WTC11 (cell line): ENCODE results near the gene ARHGEF28. TPM values are rescaled to one million over a fixed set of nuclear protein-coding genes. Genes with fewer than 3 reads are reported as not detected.

ENCODE experiments used
- ATAC-seq: fragments of 200-7000 bp; cut with Tn5 transposase; 2 replicates; pipeline ENCODE4 v1.10.0; 2021; ENCODE audit warnings: mild to moderate bottlenecking, moderate library complexity
- CTCF ChIA-PET: fragments of 300-600 bp; sonication (Branson Sonifier 250); formaldehyde crosslinking; loops from one replicate; lab custom pipeline; 2021; ENCODE audit warnings: antibody characterized with exemption; lab: Charles Lee
- POLR2A ChIA-PET: fragments of 350-600 bp; sonication (Branson Sonifier 250); formaldehyde crosslinking; loops from one replicate; lab custom pipeline; 2021; ENCODE audit warnings: antibody characterized with exemption; lab: Charles Lee
- DNase-seq: peaks from one replicate; pipeline ENCODE4 v3.0.0; 2021; ENCODE audit warnings: low spot score
- H3K27ac Mint-ChIP-seq: 2 replicates; pipeline ENCODE4 v1.8.0; 2021; ENCODE audit warnings: mixed read lengths
- H3K27me3 Mint-ChIP-seq: 2 replicates; pipeline ENCODE4 v1.8.0; 2021; ENCODE audit warnings: low read depth, mild to moderate bottlenecking, moderate library complexity, mixed read lengths
- H3K36me3 Mint-ChIP-seq: 2 replicates; pipeline ENCODE4 v1.8.0; 2021; ENCODE audit warnings: mixed read lengths
- H3K4me1 Mint-ChIP-seq: 2 replicates; pipeline ENCODE4 v1.8.0; 2022; ENCODE audit warnings: mixed read lengths
- H3K4me3 Mint-ChIP-seq: 2 replicates; pipeline ENCODE4 v1.8.0; 2021; ENCODE audit warnings: mild to moderate bottlenecking, moderate library complexity, mixed read lengths
- H3K9me3 Mint-ChIP-seq: 2 replicates; pipeline ENCODE4 v1.8.0; 2021; ENCODE audit warnings: mixed read lengths
- CREB1 ChIP-seq: sonication (generic); formaldehyde crosslinking; IDR thresholded peaks from 2 replicates; pipeline ENCODE4 v1.8.0; 2023; ENCODE audit warnings: mild to moderate bottlenecking, missing genetic modification reagents
- FOXK1 ChIP-seq: sonication (generic); formaldehyde crosslinking; IDR thresholded peaks from 2 replicates; pipeline ENCODE4 v1.8.0; 2022; ENCODE audit warnings: mild to moderate bottlenecking, moderate library complexity, missing genetic modification reagents
- HMGA2 ChIP-seq: fragments of 250-450 bp; sonication (Bioruptor Pico); IDR thresholded peaks from 2 replicates; pipeline ENCODE4 v1.4.0; 2021; ENCODE audit warnings: mild to moderate bottlenecking, moderate library complexity
- IRF2 ChIP-seq: sonication (generic); formaldehyde crosslinking; IDR thresholded peaks from 2 replicates; pipeline ENCODE4 v1.8.0; 2022; ENCODE audit warnings: low read depth, missing genetic modification reagents, borderline replicate concordance
- JAZF1 ChIP-seq: fragments of 250-450 bp; sonication (Bioruptor Pico); IDR thresholded peaks from 2 replicates; pipeline ENCODE4 v1.9.0; 2021; ENCODE audit warnings: moderate library complexity, mild to moderate bottlenecking, inconsistent platforms
- NFATC4 ChIP-seq: fragments of 250-450 bp; sonication (Bioruptor Pico); IDR thresholded peaks from 2 replicates; pipeline ENCODE4 v1.9.0; 2021; ENCODE audit warnings: mild to moderate bottlenecking
- NFE2L1 ChIP-seq: sonication (generic); formaldehyde crosslinking; IDR thresholded peaks from 2 replicates; pipeline ENCODE4 v1.8.1; 2023; ENCODE audit warnings: missing genetic modification reagents
- NR1H2 ChIP-seq: sonication (generic); formaldehyde crosslinking; IDR thresholded peaks from 2 replicates; pipeline ENCODE4 v1.9.0; 2021; ENCODE audit warnings: mild to moderate bottlenecking, moderate library complexity, missing genetic modification reagents
- NR3C1 ChIP-seq: sonication (generic); formaldehyde crosslinking; conservative IDR thresholded peaks from 2 replicates; pipeline ENCODE4 v1.8.1; 2023; ENCODE audit warnings: low read depth, mild to moderate bottlenecking, missing genetic modification reagents
- OVOL2 ChIP-seq: fragments of 250-450 bp; sonication (Bioruptor Pico); IDR thresholded peaks from 2 replicates; pipeline ENCODE4 v1.9.0; 2021; ENCODE audit warnings: mild to moderate bottlenecking, borderline replicate concordance
- RELA ChIP-seq: sonication (generic); formaldehyde crosslinking; IDR thresholded peaks from 2 replicates; pipeline ENCODE4 v1.8.1; 2022; ENCODE audit warnings: missing genetic modification reagents, mild to moderate bottlenecking, borderline replicate concordance
- TP53 ChIP-seq: sonication (generic); formaldehyde crosslinking; IDR thresholded peaks from 2 replicates; pipeline ENCODE4 v1.8.1; 2023; ENCODE audit warnings: mild to moderate bottlenecking, missing genetic modification reagents
- ZNF121 ChIP-seq: sonication (generic); formaldehyde crosslinking; IDR thresholded peaks from 2 replicates; pipeline ENCODE4 v1.8.0; 2023; ENCODE audit warnings: missing genetic modification reagents
- ZNF232 ChIP-seq: sonication (generic); formaldehyde crosslinking; IDR thresholded peaks from 2 replicates; pipeline ENCODE4 v1.8.0; 2022; ENCODE audit warnings: mild to moderate bottlenecking, missing genetic modification reagents
- total RNA-seq: library from RNA; stranded (reverse); gene quantifications from 3 replicates; pipeline ENCODE4 v1.2.3, GENCODE V29; 2021
- TF ChIP-seq, protein P1 (sequence below): sonication (generic); formaldehyde crosslinking; conservative IDR thresholded peaks from 2 replicates; pipeline ENCODE4 v1.8.1; 2023; ENCODE audit warnings: mild to moderate bottlenecking, low read depth, missing genetic modification reagents, moderate library complexity
- TF ChIP-seq, protein P2 (sequence below): fragments of 250-450 bp; sonication (Bioruptor Pico); IDR thresholded peaks from 2 replicates; pipeline ENCODE4 v1.9.0; 2021; ENCODE audit warnings: mild to moderate bottlenecking
- TF ChIP-seq, protein P3 (sequence below): sonication (generic); formaldehyde crosslinking; IDR thresholded peaks from 2 replicates; pipeline ENCODE4 v1.8.1; 2022; ENCODE audit warnings: low read depth, mild to moderate bottlenecking, moderate library complexity, missing genetic modification reagents, borderline replicate concordance
- TF ChIP-seq, protein P4 (sequence below): sonication (generic); formaldehyde crosslinking; IDR thresholded peaks from 2 replicates; pipeline ENCODE4 v1.8.1; 2023; ENCODE audit warnings: mild to moderate bottlenecking, missing genetic modification reagents
- TF ChIP-seq, protein P5 (sequence below): sonication (generic); formaldehyde crosslinking; conservative IDR thresholded peaks from 2 replicates; pipeline ENCODE4 v1.8.1; 2022; ENCODE audit warnings: mild to moderate bottlenecking, missing genetic modification reagents
- TF ChIP-seq, protein P6 (sequence below): sonication (generic); formaldehyde crosslinking; IDR thresholded peaks from 2 replicates; pipeline ENCODE4 v1.8.1; 2023; ENCODE audit warnings: mild to moderate bottlenecking, moderate library complexity, missing genetic modification reagents

ARHGEF28 gene
- total RNA-seq, 1 experiment from 2014 or later = 0.96 TPM

DNA sequence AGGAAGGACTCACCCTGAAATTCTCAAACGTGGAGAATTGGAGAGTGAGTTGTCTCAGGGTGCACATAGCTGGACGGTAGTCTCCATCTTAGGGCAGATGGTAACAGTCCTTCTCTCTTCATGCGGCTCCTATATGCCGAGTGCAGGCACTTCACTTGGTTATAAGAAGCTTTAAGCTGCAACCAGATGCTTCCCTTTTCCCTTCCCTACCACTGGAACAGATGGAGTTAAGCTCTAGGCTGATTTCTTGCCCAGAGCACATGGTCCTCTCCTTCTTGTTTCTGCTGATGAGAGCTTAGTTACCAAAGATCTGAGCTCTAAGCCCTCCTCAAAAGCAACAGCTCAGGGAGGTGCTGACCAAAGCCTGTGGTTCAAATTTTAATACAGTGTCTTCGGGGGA lies 355.7 kb downstream of the ARHGEF28 start:
- ATAC-seq = no peak
- Mint-ChIP-seq H3K36me3 (no peaks in the 10 kb centered on the region), H3K4me1 (no peaks in the 10 kb centered on the region), H3K4me3 (no peak overlapping the region), H3K27ac (no peak overlapping the region), H3K9me3 (peaks cover 10% of the 10 kb centered on the region), H3K27me3 (no peaks in the 10 kb centered on the region; the same call in 1 of the 2 replicates)
- no peak for TF ChIP-seq NFE2L1 (CRISPR knock-in tag)
- TF ChIP-seq, protein P1, sequence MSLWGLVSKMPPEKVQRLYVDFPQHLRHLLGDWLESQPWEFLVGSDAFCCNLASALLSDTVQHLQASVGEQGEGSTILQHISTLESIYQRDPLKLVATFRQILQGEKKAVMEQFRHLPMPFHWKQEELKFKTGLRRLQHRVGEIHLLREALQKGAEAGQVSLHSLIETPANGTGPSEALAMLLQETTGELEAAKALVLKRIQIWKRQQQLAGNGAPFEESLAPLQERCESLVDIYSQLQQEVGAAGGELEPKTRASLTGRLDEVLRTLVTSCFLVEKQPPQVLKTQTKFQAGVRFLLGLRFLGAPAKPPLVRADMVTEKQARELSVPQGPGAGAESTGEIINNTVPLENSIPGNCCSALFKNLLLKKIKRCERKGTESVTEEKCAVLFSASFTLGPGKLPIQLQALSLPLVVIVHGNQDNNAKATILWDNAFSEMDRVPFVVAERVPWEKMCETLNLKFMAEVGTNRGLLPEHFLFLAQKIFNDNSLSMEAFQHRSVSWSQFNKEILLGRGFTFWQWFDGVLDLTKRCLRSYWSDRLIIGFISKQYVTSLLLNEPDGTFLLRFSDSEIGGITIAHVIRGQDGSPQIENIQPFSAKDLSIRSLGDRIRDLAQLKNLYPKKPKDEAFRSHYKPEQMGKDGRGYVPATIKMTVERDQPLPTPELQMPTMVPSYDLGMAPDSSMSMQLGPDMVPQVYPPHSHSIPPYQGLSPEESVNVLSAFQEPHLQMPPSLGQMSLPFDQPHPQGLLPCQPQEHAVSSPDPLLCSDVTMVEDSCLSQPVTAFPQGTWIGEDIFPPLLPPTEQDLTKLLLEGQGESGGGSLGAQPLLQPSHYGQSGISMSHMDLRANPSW = no peak
- TF ChIP-seq RELA (CRISPR knock-in tag) = no peak
- TF ChIP-seq ZNF121 (CRISPR knock-in tag) = no peak
- no peak for TF ChIP-seq JAZF1 (CRISPR knock-in tag)
- no peak for TF ChIP-seq NR3C1
- TF ChIP-seq NFATC4 (CRISPR knock-in tag) = no peak
- no peak for TF ChIP-seq OVOL2 (CRISPR knock-in tag)
- TF ChIP-seq, protein P2, sequence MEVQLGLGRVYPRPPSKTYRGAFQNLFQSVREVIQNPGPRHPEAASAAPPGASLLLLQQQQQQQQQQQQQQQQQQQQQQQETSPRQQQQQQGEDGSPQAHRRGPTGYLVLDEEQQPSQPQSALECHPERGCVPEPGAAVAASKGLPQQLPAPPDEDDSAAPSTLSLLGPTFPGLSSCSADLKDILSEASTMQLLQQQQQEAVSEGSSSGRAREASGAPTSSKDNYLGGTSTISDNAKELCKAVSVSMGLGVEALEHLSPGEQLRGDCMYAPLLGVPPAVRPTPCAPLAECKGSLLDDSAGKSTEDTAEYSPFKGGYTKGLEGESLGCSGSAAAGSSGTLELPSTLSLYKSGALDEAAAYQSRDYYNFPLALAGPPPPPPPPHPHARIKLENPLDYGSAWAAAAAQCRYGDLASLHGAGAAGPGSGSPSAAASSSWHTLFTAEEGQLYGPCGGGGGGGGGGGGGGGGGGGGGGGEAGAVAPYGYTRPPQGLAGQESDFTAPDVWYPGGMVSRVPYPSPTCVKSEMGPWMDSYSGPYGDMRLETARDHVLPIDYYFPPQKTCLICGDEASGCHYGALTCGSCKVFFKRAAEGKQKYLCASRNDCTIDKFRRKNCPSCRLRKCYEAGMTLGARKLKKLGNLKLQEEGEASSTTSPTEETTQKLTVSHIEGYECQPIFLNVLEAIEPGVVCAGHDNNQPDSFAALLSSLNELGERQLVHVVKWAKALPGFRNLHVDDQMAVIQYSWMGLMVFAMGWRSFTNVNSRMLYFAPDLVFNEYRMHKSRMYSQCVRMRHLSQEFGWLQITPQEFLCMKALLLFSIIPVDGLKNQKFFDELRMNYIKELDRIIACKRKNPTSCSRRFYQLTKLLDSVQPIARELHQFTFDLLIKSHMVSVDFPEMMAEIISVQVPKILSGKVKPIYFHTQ = no peak
- no peak for TF ChIP-seq CREB1 (CRISPR knock-in tag)
- TF ChIP-seq ZNF232 (CRISPR knock-in tag) = no peak
- no peak for TF ChIP-seq FOXK1
- TF ChIP-seq TP53 (CRISPR knock-in tag) = no peak
- TF ChIP-seq, protein P3, sequence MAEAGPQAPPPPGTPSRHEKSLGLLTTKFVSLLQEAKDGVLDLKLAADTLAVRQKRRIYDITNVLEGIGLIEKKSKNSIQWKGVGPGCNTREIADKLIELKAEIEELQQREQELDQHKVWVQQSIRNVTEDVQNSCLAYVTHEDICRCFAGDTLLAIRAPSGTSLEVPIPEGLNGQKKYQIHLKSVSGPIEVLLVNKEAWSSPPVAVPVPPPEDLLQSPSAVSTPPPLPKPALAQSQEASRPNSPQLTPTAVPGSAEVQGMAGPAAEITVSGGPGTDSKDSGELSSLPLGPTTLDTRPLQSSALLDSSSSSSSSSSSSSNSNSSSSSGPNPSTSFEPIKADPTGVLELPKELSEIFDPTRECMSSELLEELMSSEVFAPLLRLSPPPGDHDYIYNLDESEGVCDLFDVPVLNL (CRISPR knock-in tag) = no peak
- TF ChIP-seq, protein P4, sequence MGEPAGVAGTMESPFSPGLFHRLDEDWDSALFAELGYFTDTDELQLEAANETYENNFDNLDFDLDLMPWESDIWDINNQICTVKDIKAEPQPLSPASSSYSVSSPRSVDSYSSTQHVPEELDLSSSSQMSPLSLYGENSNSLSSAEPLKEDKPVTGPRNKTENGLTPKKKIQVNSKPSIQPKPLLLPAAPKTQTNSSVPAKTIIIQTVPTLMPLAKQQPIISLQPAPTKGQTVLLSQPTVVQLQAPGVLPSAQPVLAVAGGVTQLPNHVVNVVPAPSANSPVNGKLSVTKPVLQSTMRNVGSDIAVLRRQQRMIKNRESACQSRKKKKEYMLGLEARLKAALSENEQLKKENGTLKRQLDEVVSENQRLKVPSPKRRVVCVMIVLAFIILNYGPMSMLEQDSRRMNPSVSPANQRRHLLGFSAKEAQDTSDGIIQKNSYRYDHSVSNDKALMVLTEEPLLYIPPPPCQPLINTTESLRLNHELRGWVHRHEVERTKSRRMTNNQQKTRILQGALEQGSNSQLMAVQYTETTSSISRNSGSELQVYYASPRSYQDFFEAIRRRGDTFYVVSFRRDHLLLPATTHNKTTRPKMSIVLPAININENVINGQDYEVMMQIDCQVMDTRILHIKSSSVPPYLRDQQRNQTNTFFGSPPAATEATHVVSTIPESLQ = no peak
- TF ChIP-seq HMGA2 (CRISPR knock-in tag) = no peak
- no peak for TF ChIP-seq IRF2 (CRISPR knock-in tag)
- TF ChIP-seq, protein P5, sequence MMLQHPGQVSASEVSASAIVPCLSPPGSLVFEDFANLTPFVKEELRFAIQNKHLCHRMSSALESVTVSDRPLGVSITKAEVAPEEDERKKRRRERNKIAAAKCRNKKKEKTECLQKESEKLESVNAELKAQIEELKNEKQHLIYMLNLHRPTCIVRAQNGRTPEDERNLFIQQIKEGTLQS (CRISPR knock-in tag) = no peak
- TF ChIP-seq NR1H2 (CRISPR knock-in tag) = no peak
- TF ChIP-seq, protein P6, sequence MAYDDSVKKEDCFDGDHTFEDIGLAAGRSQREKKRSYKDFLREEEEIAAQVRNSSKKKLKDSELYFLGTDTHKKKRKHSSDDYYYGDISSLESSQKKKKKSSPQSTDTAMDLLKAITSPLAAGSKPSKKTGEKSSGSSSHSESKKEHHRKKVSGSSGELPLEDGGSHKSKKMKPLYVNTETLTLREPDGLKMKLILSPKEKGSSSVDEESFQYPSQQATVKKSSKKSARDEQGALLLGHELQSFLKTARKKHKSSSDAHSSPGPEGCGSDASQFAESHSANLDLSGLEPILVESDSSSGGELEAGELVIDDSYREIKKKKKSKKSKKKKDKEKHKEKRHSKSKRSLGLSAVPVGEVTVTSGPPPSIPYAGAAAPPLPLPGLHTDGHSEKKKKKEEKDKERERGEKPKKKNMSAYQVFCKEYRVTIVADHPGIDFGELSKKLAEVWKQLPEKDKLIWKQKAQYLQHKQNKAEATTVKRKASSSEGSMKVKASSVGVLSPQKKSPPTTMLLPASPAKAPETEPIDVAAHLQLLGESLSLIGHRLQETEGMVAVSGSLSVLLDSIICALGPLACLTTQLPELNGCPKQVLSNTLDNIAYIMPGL (CRISPR knock-in tag) = no peak
- no peak for DNase-seq
- POLR2A ChIA-PET = interaction anchor here (1.0 kb wide), 1 partner anchor 10 kb away, joined by 3 read pairs; no protein-coding TSS in a partner anchor
- CTCF ChIA-PET = no interaction called here
